Measurements from ENCODE around the gene SH3PXD2A.

Gene SH3PXD2A

GRCh38 chr10:103661198-103661950 is 194.0 kb downstream of the SH3PXD2A start:
- peaks cover 18% of the 10 kb centered on the region in 2 donors for H3K4me1 Mint-ChIP-seq (ENCODE audit: low read depth in 2 of 2)
- peak overlapping the region; percentile 91 to 92 for H3K27ac Mint-ChIP-seq
- peaks cover 16% of the 10 kb centered on the region for H3K36me3 Mint-ChIP-seq (ENCODE audit: insufficient read depth)
- peak overlapping the region; percentile 86 to 88 for H3K4me3 Mint-ChIP-seq
- peak in 2 of 3 experiments; percentile 9 to 25 for DNase-seq
- no peaks in the 10 kb centered on the region for H3K9me3 Mint-ChIP-seq
- no peaks in the 10 kb centered on the region for H3K27me3 Mint-ChIP-seq
- ATAC-seq (replicated peaks) = peak; percentile 69

GRCh38 chr10:103660364-103661197 is 194.8 kb downstream of the SH3PXD2A start:
- Mint-ChIP-seq H3K36me3 (ENCODE audit: insufficient read depth) (peaks cover 16% of the 10 kb centered on the region), H3K27ac (peak overlapping the region; percentile 91 to 92), H3K27me3 (no peaks in the 10 kb centered on the region), H3K9me3 (no peaks in the 10 kb centered on the region), H3K4me3 (peak overlapping the region; percentile 86 to 88), H3K4me1 (ENCODE audit: low read depth in 2 of 2) (peaks cover 17 to 18% of the 10 kb centered on the region in 2 donors)
- ATAC-seq (replicated peaks) (peak; percentile 1), DNase-seq (no peak)

GRCh38 chr10:103659674-103660363 is 195.6 kb downstream of the SH3PXD2A start:
- Mint-ChIP-seq H3K9me3 (no peaks in the 10 kb centered on the region), H3K4me3 (peak overlapping the region; percentile 86 to 88), H3K36me3 (ENCODE audit: insufficient read depth) (peaks cover 13% of the 10 kb centered on the region), H3K27me3 (no peaks in the 10 kb centered on the region), H3K4me1 (ENCODE audit: low read depth in 2 of 2) (peaks cover 14 to 15% of the 10 kb centered on the region in 2 donors), H3K27ac (peak overlapping the region; percentile 91 to 92)
- ATAC-seq (replicated peaks) (peak; percentile 82), DNase-seq (peak; percentile 25 to 47 (median 33))

- H3K27ac Mint-ChIP-seq = no peak overlapping the region
- H3K4me1 Mint-ChIP-seq (ENCODE audit: low read depth in 2 of 2) = peaks cover 11 to 12% of the 10 kb centered on the region in 2 donors
- H3K9me3 Mint-ChIP-seq = no peaks in the 10 kb centered on the region
- no peak overlapping the region for H3K4me3 Mint-ChIP-seq
- H3K27me3 Mint-ChIP-seq = no peaks in the 10 kb centered on the region
- DNase-seq (no peak), ATAC-seq (replicated peaks) (no peak)
- H3K36me3 Mint-ChIP-seq (ENCODE audit: insufficient read depth) = peaks cover 12% of the 10 kb centered on the region
These were observed 197.3 kb downstream of the SH3PXD2A start for GRCh38 chr10:103658049-103658577.

GRCh38 chr10:103657061-103657591 is 198.2 kb downstream of the SH3PXD2A start:
- DNase-seq = no peak
- H3K9me3 Mint-ChIP-seq = no peaks in the 10 kb centered on the region
- no peak overlapping the region for H3K4me3 Mint-ChIP-seq
- peaks cover 16% of the 10 kb centered on the region for H3K36me3 Mint-ChIP-seq (ENCODE audit: insufficient read depth)
- no peaks in the 10 kb centered on the region for H3K27me3 Mint-ChIP-seq
- H3K4me1 Mint-ChIP-seq (ENCODE audit: low read depth in 2 of 2) = peaks cover 8 to 16% of the 10 kb centered on the region in 2 donors
- no peak for ATAC-seq (replicated peaks)
- no peak overlapping the region for H3K27ac Mint-ChIP-seq

- Mint-ChIP-seq H3K27ac (no peak overlapping the region), H3K4me1 (ENCODE audit: low read depth in 2 of 2) (peaks cover 8 to 9% of the 10 kb centered on the region in 2 donors), H3K9me3 (no peaks in the 10 kb centered on the region), H3K27me3 (no peaks in the 10 kb centered on the region), H3K36me3 (ENCODE audit: insufficient read depth) (peaks cover 6% of the 10 kb centered on the region), H3K4me3 (no peak overlapping the region)
- ATAC-seq (replicated peaks) (no peak), DNase-seq (no peak)
These were observed 200.5 kb downstream of the SH3PXD2A start for GRCh38 chr10:103654925-103655324.

GRCh38 chr10:103653581-103654037 is 201.8 kb downstream of the SH3PXD2A start:
- Mint-ChIP-seq H3K27ac (no peak overlapping the region), H3K4me1 (ENCODE audit: low read depth in 2 of 2) (peaks cover 4 to 7% of the 10 kb centered on the region in 2 donors), H3K9me3 (no peaks in the 10 kb centered on the region), H3K4me3 (no peak overlapping the region), H3K36me3 (ENCODE audit: insufficient read depth) (peaks cover 5% of the 10 kb centered on the region), H3K27me3 (no peaks in the 10 kb centered on the region)
- no peak for DNase-seq
- ATAC-seq (replicated peaks) = no peak

- no peak overlapping the region for H3K4me3 Mint-ChIP-seq
- H3K27me3 Mint-ChIP-seq = no peaks in the 10 kb centered on the region
- no peak overlapping the region for H3K27ac Mint-ChIP-seq
These were observed 202.6 kb downstream of the SH3PXD2A start for GRCh38 chr10:103652599-103653281.

GRCh38 chr10:103651783-103652476 is 203.4 kb downstream of the SH3PXD2A start:
- H3K27ac Mint-ChIP-seq = no peak overlapping the region
- no peak for ATAC-seq (replicated peaks)

More at GRCh38 chr10:103652599-103653281, 202.6 kb downstream of the SH3PXD2A start:
- H3K36me3 Mint-ChIP-seq (ENCODE audit: insufficient read depth) = peaks cover 5% of the 10 kb centered on the region
- no peaks in the 10 kb centered on the region for H3K9me3 Mint-ChIP-seq
- ATAC-seq (replicated peaks) = no peak
- peaks cover 4 to 7% of the 10 kb centered on the region in 2 donors for H3K4me1 Mint-ChIP-seq (ENCODE audit: low read depth in 2 of 2)
- DNase-seq = no peak

GRCh38 chr10:103651333-103651732 is 204.0 kb downstream of the SH3PXD2A start:
- DNase-seq = no peak
- Mint-ChIP-seq H3K27ac (no peak overlapping the region), H3K36me3 (ENCODE audit: insufficient read depth) (peaks cover 5% of the 10 kb centered on the region), H3K27me3 (no peaks in the 10 kb centered on the region), H3K4me1 (ENCODE audit: low read depth in 2 of 2) (peaks cover 4 to 7% of the 10 kb centered on the region in 2 donors), H3K9me3 (no peaks in the 10 kb centered on the region), H3K4me3 (no peak overlapping the region)
- ATAC-seq (replicated peaks) = no peak

More at GRCh38 chr10:103651783-103652476, 203.4 kb downstream of the SH3PXD2A start:
- no peak for DNase-seq
- H3K4me1 Mint-ChIP-seq (ENCODE audit: low read depth in 2 of 2) = peaks cover 4 to 7% of the 10 kb centered on the region in 2 donors
- peaks cover 5% of the 10 kb centered on the region for H3K36me3 Mint-ChIP-seq (ENCODE audit: insufficient read depth)
- H3K4me3 Mint-ChIP-seq = no peak overlapping the region
- no peaks in the 10 kb centered on the region for H3K9me3 Mint-ChIP-seq
- no peaks in the 10 kb centered on the region for H3K27me3 Mint-ChIP-seq

- Mint-ChIP-seq H3K27me3 (no peaks in the 10 kb centered on the region), H3K4me1 (ENCODE audit: low read depth in 2 of 2) (peaks cover 4 to 7% of the 10 kb centered on the region in 2 donors), H3K27ac (no peak overlapping the region), H3K9me3 (no peaks in the 10 kb centered on the region), H3K4me3 (no peak overlapping the region), H3K36me3 (ENCODE audit: insufficient read depth) (peaks cover 5% of the 10 kb centered on the region)
- no peak for DNase-seq
- no peak for ATAC-seq (replicated peaks)
These were observed 205.5 kb downstream of the SH3PXD2A start for GRCh38 chr10:103649654-103650423.

Data from effector memory CD8-positive, alpha-beta T cell (primary cell).